HG02840 (cell line): ENCODE results near the gene ZNF385B.
"Not testable (repeated sequence)": the region's sequence is repeated elsewhere in the genome, so short reads cannot be mapped to it uniquely, and the experiment has no call there.

Source experiments
- ATAC-seq: cut with Tn5 transposase; IDR thresholded peaks from one replicate; pipeline ENCODE4 v1.9.1; 2021; ENCODE audit warnings: mild to moderate bottlenecking, moderate library complexity, moderate number of reproducible peaks; ENCODE audit not compliant: unreplicated experiment, low FRiP score

The ZNF385B gene

GRCh38 chr2:179805001-179805400 lies 56.4 kb downstream of the ZNF385B start:
- no peak for ATAC-seq

- ATAC-seq, result no peak
These were observed 57.2 kb downstream of the ZNF385B start for GRCh38 chr2:179804206-179804605.

- no peak for ATAC-seq
These were observed 59.1 kb downstream of the ZNF385B start for GRCh38 chr2:179802051-179802882.

GRCh38 chr2:179800776-179801175 lies 60.6 kb downstream of the ZNF385B start:
- no peak for ATAC-seq

GRCh38 chr2:179796213-179797007 lies 65.0 kb downstream of the ZNF385B start:
- no peak for ATAC-seq

- no peak for ATAC-seq
These were observed 67.5 kb downstream of the ZNF385B start for GRCh38 chr2:179793902-179794301.

- ATAC-seq, result no peak
These were observed 68.2 kb downstream of the ZNF385B start for GRCh38 chr2:179793238-179793637.

GRCh38 chr2:179790235-179791217 lies 70.9 kb downstream of the ZNF385B start:
- no peak for ATAC-seq

- no peak for ATAC-seq
These were observed 73.3 kb downstream of the ZNF385B start for GRCh38 chr2:179788104-179788503.

GRCh38 chr2:179787601-179788000 lies 73.8 kb downstream of the ZNF385B start:
- ATAC-seq, result no peak

- ATAC-seq, result no peak
These were observed 75.5 kb downstream of the ZNF385B start for GRCh38 chr2:179785902-179786301.

GRCh38 chr2:179782346-179782745 lies 79.1 kb downstream of the ZNF385B start:
- ATAC-seq, result not testable (repeated sequence)

- no peak for ATAC-seq
These were observed 87.4 kb downstream of the ZNF385B start for GRCh38 chr2:179773986-179774385.

GRCh38 chr2:179772346-179772745 lies 89.1 kb downstream of the ZNF385B start:
- ATAC-seq, result no peak

- ATAC-seq, result no peak
These were observed 89.6 kb downstream of the ZNF385B start for GRCh38 chr2:179771791-179772190.

GRCh38 chr2:179770029-179770428 lies 91.4 kb downstream of the ZNF385B start:
- ATAC-seq, result no peak

GRCh38 chr2:179769323-179769722 lies 92.1 kb downstream of the ZNF385B start:
- no peak for ATAC-seq

- no peak for ATAC-seq
These were observed 92.6 kb downstream of the ZNF385B start for GRCh38 chr2:179768765-179769164.

- no peak for ATAC-seq
These were observed 95.7 kb downstream of the ZNF385B start for GRCh38 chr2:179765666-179766065.

GRCh38 chr2:179764710-179765109 lies 96.7 kb downstream of the ZNF385B start:
- peak; percentile 88 for ATAC-seq
